ENCODE measurements around the gene HMCES. TPM values are rescaled to one million over a fixed set of nuclear protein-coding genes. Genes with fewer than 3 reads are reported as not detected.
A peak's percentile ranks its signal among the peaks of the same experiment; 100 is the strongest.

HMCES gene
- total and polyA plus RNA-seq, 2 of the 13 experiments (the other 11 are each of a cell fraction or from before 2014, with no cell fraction given) = 16.1 to 37.5 TPM

DNA sequence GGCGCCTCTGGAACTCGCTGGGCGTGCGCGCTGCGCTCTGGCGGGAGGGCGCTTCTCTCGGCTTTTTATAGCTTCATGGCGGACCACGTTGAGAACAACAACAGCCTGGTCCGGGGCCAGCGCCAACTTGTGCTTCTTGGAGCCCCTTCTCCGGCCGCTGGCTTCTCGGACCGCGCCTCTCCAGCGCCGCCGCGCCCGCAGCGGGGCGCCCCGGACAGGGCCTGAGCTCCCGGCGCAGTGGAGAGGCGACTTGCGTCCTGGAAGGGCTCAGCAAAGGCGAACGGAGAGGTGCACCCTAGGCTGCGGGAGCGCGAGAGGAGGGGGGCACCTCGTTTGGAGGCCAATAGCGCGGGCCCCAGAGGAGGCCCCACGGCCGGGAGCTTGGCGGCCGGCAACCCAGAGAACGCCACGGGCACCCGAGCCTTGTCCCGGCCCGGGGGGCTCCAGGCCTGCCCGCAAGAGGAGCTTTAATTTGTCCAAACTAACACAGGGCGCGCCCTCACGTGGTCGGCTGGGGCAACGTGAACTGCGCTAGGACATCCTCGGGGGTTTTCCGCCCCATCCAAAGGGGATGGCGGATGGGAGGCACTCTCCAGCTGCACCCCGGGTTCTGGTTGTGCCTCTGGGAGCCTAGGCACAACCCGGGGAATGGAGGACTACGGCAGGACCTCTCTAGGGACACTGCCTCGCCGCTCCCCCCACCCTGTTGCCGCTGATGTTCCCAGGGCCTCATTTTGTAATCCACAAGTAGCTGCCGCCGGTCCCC is 37.8 kb downstream of the HMCES start (continued):
- no peak for TF ChIP-seq ZNF34 (CRISPR knock-in tag; IDR thresholded peaks at IDR 0.05; ENCODE audit: borderline replicate concordance)
- peak in 1 of 2 experiments; percentile 99; a peak in 1 of 4 replicates for TF ChIP-seq POLR2A (IDR thresholded peaks at IDR 0.05; ENCODE audit: insufficient read depth in 1 of 2, low read depth in 2 of 2, low read length in 2 of 2)
- no peak for TF ChIP-seq ZNF629 (CRISPR knock-in tag; conservative IDR thresholded peaks at IDR 0.05)
- TF ChIP-seq ZSCAN9 (CRISPR knock-in tag; IDR thresholded peaks at IDR 0.05; ENCODE audit: borderline replicate concordance) = peak; percentile 40; the same call in 1 of the 2 replicates
- TF ChIP-seq, protein P1, sequence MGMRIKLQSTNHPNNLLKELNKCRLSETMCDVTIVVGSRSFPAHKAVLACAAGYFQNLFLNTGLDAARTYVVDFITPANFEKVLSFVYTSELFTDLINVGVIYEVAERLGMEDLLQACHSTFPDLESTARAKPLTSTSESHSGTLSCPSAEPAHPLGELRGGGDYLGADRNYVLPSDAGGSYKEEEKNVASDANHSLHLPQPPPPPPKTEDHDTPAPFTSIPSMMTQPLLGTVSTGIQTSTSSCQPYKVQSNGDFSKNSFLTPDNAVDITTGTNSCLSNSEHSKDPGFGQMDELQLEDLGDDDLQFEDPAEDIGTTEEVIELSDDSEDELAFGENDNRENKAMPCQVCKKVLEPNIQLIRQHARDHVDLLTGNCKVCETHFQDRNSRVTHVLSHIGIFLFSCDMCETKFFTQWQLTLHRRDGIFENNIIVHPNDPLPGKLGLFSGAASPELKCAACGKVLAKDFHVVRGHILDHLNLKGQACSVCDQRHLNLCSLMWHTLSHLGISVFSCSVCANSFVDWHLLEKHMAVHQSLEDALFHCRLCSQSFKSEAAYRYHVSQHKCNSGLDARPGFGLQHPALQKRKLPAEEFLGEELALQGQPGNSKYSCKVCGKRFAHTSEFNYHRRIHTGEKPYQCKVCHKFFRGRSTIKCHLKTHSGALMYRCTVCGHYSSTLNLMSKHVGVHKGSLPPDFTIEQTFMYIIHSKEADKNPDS (CRISPR knock-in tag; IDR thresholded peaks at IDR 0.05) = no peak
- peak; percentile 72 for TF ChIP-seq MED1 (CRISPR knock-in tag; IDR thresholded peaks at IDR 0.05)
- TF ChIP-seq NR2F1 (CRISPR knock-in tag; IDR thresholded peaks at IDR 0.05) = no peak
- no peak for TF ChIP-seq ZNF468 (CRISPR knock-in tag; IDR thresholded peaks at IDR 0.05)
- TF ChIP-seq IRF9 (CRISPR knock-in tag; IDR thresholded peaks at IDR 0.05; ENCODE audit: borderline replicate concordance) = peak; percentile 83; the same call in 1 of the 2 replicates
- TF ChIP-seq RXRA (CRISPR knock-in tag; IDR thresholded peaks at IDR 0.05) = peak; percentile 57; the same call in 1 of the 2 replicates
- TF ChIP-seq ZNF274 (CRISPR knock-in tag; IDR thresholded peaks at IDR 0.05) = peak; percentile 20; the same call in 1 of the 2 replicates
- TF ChIP-seq, protein P2, sequence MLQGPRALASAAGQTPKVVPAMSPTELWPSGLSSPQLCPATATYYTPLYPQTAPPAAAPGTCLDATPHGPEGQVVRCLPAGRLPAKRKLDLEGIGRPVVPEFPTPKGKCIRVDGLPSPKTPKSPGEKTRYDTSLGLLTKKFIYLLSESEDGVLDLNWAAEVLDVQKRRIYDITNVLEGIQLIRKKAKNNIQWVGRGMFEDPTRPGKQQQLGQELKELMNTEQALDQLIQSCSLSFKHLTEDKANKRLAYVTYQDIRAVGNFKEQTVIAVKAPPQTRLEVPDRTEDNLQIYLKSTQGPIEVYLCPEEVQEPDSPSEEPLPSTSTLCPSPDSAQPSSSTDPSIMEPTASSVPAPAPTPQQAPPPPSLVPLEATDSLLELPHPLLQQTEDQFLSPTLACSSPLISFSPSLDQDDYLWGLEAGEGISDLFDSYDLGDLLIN (CRISPR knock-in tag; IDR thresholded peaks at IDR 0.05; ENCODE audit: borderline replicate concordance) = no peak
- 0 out of 2 replicates have a peak, but pooled peaks have one; percentile 60 for TF ChIP-seq ZNF563 (CRISPR knock-in tag; IDR thresholded peaks at IDR 0.05)
- 0 out of 2 replicates have a peak, but pooled peaks have one; percentile 43 for TF ChIP-seq ZFAT (CRISPR knock-in tag; conservative IDR thresholded peaks at IDR 0.05)
- peak; percentile 76; the same call in 1 of the 2 replicates for TF ChIP-seq MED13 (CRISPR knock-in tag; IDR thresholded peaks at IDR 0.05)
- no peak for TF ChIP-seq HOXD1 (CRISPR knock-in tag; IDR thresholded peaks at IDR 0.05)
- no peak for TF ChIP-seq NR1H2 (CRISPR knock-in tag; IDR thresholded peaks at IDR 0.05; ENCODE audit: borderline replicate concordance, low read depth)
- no peak for TF ChIP-seq PAF1 (CRISPR knock-in tag; IDR thresholded peaks at IDR 0.05)
- TF ChIP-seq, protein P3, sequence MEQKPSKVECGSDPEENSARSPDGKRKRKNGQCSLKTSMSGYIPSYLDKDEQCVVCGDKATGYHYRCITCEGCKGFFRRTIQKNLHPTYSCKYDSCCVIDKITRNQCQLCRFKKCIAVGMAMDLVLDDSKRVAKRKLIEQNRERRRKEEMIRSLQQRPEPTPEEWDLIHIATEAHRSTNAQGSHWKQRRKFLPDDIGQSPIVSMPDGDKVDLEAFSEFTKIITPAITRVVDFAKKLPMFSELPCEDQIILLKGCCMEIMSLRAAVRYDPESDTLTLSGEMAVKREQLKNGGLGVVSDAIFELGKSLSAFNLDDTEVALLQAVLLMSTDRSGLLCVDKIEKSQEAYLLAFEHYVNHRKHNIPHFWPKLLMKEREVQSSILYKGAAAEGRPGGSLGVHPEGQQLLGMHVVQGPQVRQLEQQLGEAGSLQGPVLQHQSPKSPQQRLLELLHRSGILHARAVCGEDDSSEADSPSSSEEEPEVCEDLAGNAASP (CRISPR knock-in tag; IDR thresholded peaks at IDR 0.05; ENCODE audit: borderline replicate concordance) = no peak
- TF ChIP-seq ZNF460 (CRISPR knock-in tag; IDR thresholded peaks at IDR 0.05; ENCODE audit: borderline replicate concordance) = no peak
- TF ChIP-seq RARA (CRISPR knock-in tag; IDR thresholded peaks at IDR 0.05) = peak; percentile 52; the same call in 1 of the 2 replicates
- TF ChIP-seq CSRNP1 (CRISPR knock-in tag; IDR thresholded peaks at IDR 0.05) = no peak
